WTC11 (cell line): ENCODE data around the gene APMAP.

Experiments used
- ZNF416 ChIP-seq: fragments of 250-450 bp; sonication (Bioruptor Pico); IDR thresholded peaks from 2 replicates; pipeline ENCODE4 v1.9.0; 2021; ENCODE audit warnings: mild to moderate bottlenecking, inconsistent platforms
- ZNF423 ChIP-seq: fragments of 250-450 bp; sonication (Bioruptor Pico); IDR thresholded peaks from 2 replicates; pipeline ENCODE4 v2.1.2; 2022; ENCODE audit warnings: mild to moderate bottlenecking, moderate library complexity
- TF ChIP-seq, protein P1 (sequence below): sonication (generic); formaldehyde crosslinking; IDR thresholded peaks from 2 replicates; pipeline ENCODE4 v1.8.1; 2022; ENCODE audit warnings: mild to moderate bottlenecking, moderate library complexity, missing genetic modification reagents
- TF ChIP-seq, protein P2 (sequence below): fragments of 200-600 bp; IDR thresholded peaks from 2 replicates; pipeline ENCODE4 v1.8.0; 2022; ENCODE audit warnings: antibody characterized with exemption
- TF ChIP-seq, protein P3 (sequence below): sonication (generic); formaldehyde crosslinking; IDR thresholded peaks from 2 replicates; pipeline ENCODE4 v1.8.0; 2022; ENCODE audit warnings: missing genetic modification reagents

DNA sequence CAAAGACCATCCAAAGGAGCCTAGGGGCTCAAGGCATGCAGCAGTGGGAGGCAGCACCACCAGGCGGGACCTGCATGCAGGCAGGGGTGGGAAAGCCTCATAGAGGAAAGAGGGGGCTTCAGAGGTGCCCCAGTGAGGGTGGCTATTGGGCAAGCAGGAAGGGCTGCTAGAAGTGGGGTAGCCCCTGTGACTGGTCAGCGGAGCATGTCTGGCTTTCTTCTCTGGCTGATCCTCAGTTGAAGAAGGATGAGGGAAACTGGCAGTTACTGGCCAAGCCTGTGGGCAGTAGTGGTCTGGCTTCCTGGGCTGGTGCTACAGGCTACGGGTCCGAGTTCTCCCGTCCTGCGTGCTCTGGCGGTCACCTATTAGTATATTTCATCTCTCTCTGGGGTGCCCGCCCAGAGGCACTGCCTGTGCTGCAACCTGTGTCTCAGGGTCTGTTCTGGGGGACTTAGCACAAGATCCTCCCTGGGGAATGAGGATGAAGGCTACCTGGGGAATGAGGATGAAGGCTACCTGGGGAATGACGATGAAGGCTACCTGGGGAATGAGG, 79.4 kb downstream of the APMAP start:
- TF ChIP-seq, protein P1, sequence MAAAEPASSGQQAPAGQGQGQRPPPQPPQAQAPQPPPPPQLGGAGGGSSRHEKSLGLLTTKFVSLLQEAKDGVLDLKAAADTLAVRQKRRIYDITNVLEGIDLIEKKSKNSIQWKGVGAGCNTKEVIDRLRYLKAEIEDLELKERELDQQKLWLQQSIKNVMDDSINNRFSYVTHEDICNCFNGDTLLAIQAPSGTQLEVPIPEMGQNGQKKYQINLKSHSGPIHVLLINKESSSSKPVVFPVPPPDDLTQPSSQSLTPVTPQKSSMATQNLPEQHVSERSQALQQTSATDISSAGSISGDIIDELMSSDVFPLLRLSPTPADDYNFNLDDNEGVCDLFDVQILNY, result no peak
- TF ChIP-seq ZNF423 (CRISPR knock-in tag) (no peak), ZNF416 (CRISPR knock-in tag) (no peak)
- TF ChIP-seq, protein P2, sequence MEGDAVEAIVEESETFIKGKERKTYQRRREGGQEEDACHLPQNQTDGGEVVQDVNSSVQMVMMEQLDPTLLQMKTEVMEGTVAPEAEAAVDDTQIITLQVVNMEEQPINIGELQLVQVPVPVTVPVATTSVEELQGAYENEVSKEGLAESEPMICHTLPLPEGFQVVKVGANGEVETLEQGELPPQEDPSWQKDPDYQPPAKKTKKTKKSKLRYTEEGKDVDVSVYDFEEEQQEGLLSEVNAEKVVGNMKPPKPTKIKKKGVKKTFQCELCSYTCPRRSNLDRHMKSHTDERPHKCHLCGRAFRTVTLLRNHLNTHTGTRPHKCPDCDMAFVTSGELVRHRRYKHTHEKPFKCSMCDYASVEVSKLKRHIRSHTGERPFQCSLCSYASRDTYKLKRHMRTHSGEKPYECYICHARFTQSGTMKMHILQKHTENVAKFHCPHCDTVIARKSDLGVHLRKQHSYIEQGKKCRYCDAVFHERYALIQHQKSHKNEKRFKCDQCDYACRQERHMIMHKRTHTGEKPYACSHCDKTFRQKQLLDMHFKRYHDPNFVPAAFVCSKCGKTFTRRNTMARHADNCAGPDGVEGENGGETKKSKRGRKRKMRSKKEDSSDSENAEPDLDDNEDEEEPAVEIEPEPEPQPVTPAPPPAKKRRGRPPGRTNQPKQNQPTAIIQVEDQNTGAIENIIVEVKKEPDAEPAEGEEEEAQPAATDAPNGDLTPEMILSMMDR, result no peak
- TF ChIP-seq, protein P3, sequence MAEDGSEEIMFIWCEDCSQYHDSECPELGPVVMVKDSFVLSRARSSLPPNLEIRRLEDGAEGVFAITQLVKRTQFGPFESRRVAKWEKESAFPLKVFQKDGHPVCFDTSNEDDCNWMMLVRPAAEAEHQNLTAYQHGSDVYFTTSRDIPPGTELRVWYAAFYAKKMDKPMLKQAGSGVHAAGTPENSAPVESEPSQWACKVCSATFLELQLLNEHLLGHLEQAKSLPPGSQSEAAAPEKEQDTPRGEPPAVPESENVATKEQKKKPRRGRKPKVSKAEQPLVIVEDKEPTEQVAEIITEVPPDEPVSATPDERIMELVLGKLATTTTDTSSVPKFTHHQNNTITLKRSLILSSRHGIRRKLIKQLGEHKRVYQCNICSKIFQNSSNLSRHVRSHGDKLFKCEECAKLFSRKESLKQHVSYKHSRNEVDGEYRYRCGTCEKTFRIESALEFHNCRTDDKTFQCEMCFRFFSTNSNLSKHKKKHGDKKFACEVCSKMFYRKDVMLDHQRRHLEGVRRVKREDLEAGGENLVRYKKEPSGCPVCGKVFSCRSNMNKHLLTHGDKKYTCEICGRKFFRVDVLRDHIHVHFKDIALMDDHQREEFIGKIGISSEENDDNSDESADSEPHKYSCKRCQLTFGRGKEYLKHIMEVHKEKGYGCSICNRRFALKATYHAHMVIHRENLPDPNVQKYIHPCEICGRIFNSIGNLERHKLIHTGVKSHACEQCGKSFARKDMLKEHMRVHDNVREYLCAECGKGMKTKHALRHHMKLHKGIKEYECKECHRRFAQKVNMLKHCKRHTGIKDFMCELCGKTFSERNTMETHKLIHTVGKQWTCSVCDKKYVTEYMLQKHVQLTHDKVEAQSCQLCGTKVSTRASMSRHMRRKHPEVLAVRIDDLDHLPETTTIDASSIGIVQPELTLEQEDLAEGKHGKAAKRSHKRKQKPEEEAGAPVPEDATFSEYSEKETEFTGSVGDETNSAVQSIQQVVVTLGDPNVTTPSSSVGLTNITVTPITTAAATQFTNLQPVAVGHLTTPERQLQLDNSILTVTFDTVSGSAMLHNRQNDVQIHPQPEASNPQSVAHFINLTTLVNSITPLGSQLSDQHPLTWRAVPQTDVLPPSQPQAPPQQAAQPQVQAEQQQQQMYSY (CRISPR knock-in tag), result no peak
